Adrenal gland (tissue), 5 donors: ENCODE measurements around the gene GPRC5C.

Experiments used
- POLR2A ChIP-seq, 2 donors: fragments of 450-650 bp; IDR thresholded peaks; one replicate each; pipeline ENCODE4 v1.6.1; 2017; ENCODE audit warnings: antibody characterized with exemption in 2 of 2, mild to moderate bottlenecking in 2 of 2, moderate library complexity in 1 of 2
- TF ChIP-seq, protein P1 (sequence below), 6 experiments: fragments of 450-650 bp in 4 of 6; fragments of 200-600 bp in 2 of 6; sonication (generic) in 1 of 6; IDR thresholded peaks; 1 replicate in 5 of 6; 2 replicates in 1 of 6; pipeline versions ENCODE4 v1.5.1 to v1.8.0; 2016 to 2021; ENCODE audit warnings: antibody characterized with exemption in 6 of 6, mild to moderate bottlenecking in 2 of 6, moderate library complexity in 1 of 6
- donor health status: DM: no; HTN: no; CAD: no.

DNA sequence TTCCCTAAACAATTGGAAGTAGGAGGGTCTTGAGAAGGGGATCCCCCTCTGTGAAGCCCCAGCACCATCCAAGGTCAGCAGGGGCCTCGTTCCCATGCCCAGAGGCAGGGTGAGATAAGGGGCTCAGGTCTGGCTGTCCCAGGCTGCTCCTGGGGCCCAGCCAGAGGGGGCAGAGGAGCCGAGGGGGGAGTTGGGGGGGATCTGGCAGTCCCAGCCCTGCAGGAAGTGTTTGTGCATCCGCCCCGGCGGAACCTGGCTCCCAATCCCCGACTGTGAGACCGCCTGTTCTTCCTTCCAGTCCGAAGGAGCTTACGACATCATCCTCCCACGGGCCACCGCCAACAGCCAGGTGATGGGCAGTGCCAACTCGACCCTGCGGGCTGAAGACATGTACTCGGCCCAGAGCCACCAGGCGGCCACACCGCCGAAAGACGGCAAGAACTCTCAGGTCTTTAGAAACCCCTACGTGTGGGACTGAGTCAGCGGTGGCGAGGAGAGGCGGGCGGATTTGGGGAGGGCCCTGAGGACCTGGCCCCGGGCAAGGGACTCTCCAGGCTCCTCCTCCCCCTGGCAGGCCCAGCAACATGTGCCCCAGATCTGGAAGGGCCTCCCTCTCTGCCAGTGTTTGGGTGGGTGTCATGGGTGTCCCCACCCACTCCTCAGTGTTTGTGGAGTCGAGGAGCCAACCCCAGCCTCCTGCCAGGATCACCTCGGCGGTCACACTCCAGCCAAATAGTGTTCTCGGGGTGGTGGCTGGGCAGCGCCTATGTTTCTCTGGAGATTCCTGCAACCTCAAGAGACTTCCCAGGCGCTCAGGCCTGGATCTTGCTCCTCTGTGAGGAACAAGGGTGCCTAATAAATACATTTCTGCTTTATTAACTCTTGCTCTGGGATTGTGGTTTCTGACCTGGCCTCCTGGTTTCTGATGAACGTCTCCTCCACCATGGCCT, 14.9 kb downstream of the GPRC5C start:
- TF ChIP-seq, protein P1, sequence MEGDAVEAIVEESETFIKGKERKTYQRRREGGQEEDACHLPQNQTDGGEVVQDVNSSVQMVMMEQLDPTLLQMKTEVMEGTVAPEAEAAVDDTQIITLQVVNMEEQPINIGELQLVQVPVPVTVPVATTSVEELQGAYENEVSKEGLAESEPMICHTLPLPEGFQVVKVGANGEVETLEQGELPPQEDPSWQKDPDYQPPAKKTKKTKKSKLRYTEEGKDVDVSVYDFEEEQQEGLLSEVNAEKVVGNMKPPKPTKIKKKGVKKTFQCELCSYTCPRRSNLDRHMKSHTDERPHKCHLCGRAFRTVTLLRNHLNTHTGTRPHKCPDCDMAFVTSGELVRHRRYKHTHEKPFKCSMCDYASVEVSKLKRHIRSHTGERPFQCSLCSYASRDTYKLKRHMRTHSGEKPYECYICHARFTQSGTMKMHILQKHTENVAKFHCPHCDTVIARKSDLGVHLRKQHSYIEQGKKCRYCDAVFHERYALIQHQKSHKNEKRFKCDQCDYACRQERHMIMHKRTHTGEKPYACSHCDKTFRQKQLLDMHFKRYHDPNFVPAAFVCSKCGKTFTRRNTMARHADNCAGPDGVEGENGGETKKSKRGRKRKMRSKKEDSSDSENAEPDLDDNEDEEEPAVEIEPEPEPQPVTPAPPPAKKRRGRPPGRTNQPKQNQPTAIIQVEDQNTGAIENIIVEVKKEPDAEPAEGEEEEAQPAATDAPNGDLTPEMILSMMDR (IDR thresholded peaks at IDR 0.05), result no peak
- TF ChIP-seq POLR2A (IDR thresholded peaks at IDR 0.05), result no peak
